T-cell (primary cell): ENCODE data around the gene KHK. TPM values are rescaled to one million over a fixed set of nuclear protein-coding genes. Genes with fewer than 3 reads are reported as not detected.

Source experiments
- ATAC-seq, 4 experiments: fragments of 200-7000 bp in 3 of 4; fragments of 150-1000 bp in 1 of 4; cut with Tn5 transposase; replicated peaks in 1 of 4; 1 replicate in 3 of 4; 2 replicates in 1 of 4; pipeline ENCODE4 v1.10.0; 2021; ENCODE audit warnings: moderate library complexity in 3 of 4, mild to moderate bottlenecking in 2 of 4, moderate number of reproducible peaks in 1 of 4
- CTCF ChIA-PET, 2 donors: fragments of 300-600 bp; sonication (Branson Sonifier 250); formaldehyde crosslinking; loops; one replicate each; lab custom pipeline; 2022; ENCODE audit warnings: antibody characterized with exemption in 2 of 2; lab: Charles Lee
- POLR2A ChIA-PET, 2 donors: fragments of 300-600 bp; sonication (Branson Sonifier 250); formaldehyde crosslinking; loops; one replicate each; lab custom pipeline; 2022; ENCODE audit warnings: antibody characterized with exemption in 2 of 2; lab: Charles Lee
- DNase-seq, 35 experiments: peaks; one replicate each; pipeline versions ENCODE4 v3.0.0 to v3.0.0-alpha.2; 2013 to 2023
- H3K27ac ChIP-seq: one replicate; pipeline ENCODE4 v1.5.1; 2013; ENCODE audit warnings: low read length
- H3K27me3 ChIP-seq, 2 experiments: replicated peaks in 1 of 2; 1 replicate in 1 of 2; 2 replicates in 1 of 2; pipeline versions ENCODE4 v1.6.1 to v1.7.0; 2013; ENCODE audit warnings: low read length in 1 of 2, mixed read lengths in 1 of 2; ENCODE audit not compliant: control insufficient read depth in 2 of 2, insufficient read depth in 2 of 2; ENCODE audit errors: extremely low read depth in 1 of 2
- H3K36me3 ChIP-seq, 2 donors: 1 replicate in 1 of 2; 2 replicates in 1 of 2; pipeline versions ENCODE4 v1.6.1 to v1.7.0; 2013; ENCODE audit warnings: low read length in 1 of 2; ENCODE audit not compliant: control insufficient read depth in 2 of 2, insufficient read depth in 1 of 2; ENCODE audit errors: extremely low read depth in 1 of 2
- H3K4me1 ChIP-seq, 2 experiments: 1 replicate in 1 of 2; 2 replicates in 1 of 2; pipeline versions ENCODE4 v1.6.1 to v1.7.0; 2013; ENCODE audit warnings: low read length in 2 of 2, mixed read lengths in 1 of 2; ENCODE audit not compliant: insufficient read depth in 2 of 2, control insufficient read depth in 1 of 2; ENCODE audit errors: extremely low read depth in 1 of 2
- H3K4me3 ChIP-seq, 2 donors: 1 replicate in 1 of 2; 2 replicates in 1 of 2; pipeline versions ENCODE4 v1.5.1 to v1.7.0; 2013; ENCODE audit warnings: mild to moderate bottlenecking in 2 of 2, low read length in 1 of 2, moderate library complexity in 1 of 2; ENCODE audit not compliant: control insufficient read depth in 1 of 2; ENCODE audit errors: extremely low read depth in 1 of 2
- H3K9me3 ChIP-seq: 2 replicates; pipeline ENCODE4 v1.7.0; 2013
- H3K27ac Mint-ChIP-seq, 2 donors: one replicate each; pipeline ENCODE4 v1.8.0; 2020 to 2021; ENCODE audit warnings: mild to moderate bottlenecking in 2 of 2, mixed read lengths in 2 of 2
- H3K27me3 Mint-ChIP-seq, 2 donors: one replicate each; pipeline ENCODE4 v1.8.0; 2021 to 2022; ENCODE audit warnings: mixed read lengths in 2 of 2
- H3K36me3 Mint-ChIP-seq: one replicate; pipeline ENCODE4 v1.8.0; 2021; ENCODE audit warnings: mixed read lengths
- H3K4me1 Mint-ChIP-seq, 3 donors: one replicate each; pipeline ENCODE4 v1.8.0; 2020 to 2022; ENCODE audit warnings: mixed read lengths in 3 of 3, mild to moderate bottlenecking in 1 of 3
- H3K4me3 Mint-ChIP-seq, 3 donors: one replicate each; pipeline ENCODE4 v1.8.0; 2020 to 2022; ENCODE audit warnings: mild to moderate bottlenecking in 3 of 3, mixed read lengths in 3 of 3, moderate library complexity in 3 of 3
- H3K9me3 Mint-ChIP-seq, 3 donors: one replicate each; pipeline ENCODE4 v1.8.0; 2020 to 2022; ENCODE audit warnings: mixed read lengths in 3 of 3
- WGBS: methylation state at CpG from one replicate; pipeline ENCODE4 v1.1.5; 2013; ENCODE audit warnings: missing lambda C conversion rate; ENCODE audit not compliant: insufficient coverage; 5-methylcytosine and 5-hydroxymethylcytosine counted together
- total RNA-seq, 35 experiments: library from RNA in 6 of 35; stranded (reverse) in 6 of 35; fragments of 120-200 nt in 1 of 35; gene quantifications; one replicate each; pipeline versions ENCODE4 v1.2.1 to v1.2.4 and lab custom pipeline; 2013 to 2026

The KHK gene
- total RNA-seq, 5 donors from 2014 or later (not counting 1 experiment from before 2014, with no cell fraction given): 3.7 to 9.1 (median 6.7) TPM

DNA sequence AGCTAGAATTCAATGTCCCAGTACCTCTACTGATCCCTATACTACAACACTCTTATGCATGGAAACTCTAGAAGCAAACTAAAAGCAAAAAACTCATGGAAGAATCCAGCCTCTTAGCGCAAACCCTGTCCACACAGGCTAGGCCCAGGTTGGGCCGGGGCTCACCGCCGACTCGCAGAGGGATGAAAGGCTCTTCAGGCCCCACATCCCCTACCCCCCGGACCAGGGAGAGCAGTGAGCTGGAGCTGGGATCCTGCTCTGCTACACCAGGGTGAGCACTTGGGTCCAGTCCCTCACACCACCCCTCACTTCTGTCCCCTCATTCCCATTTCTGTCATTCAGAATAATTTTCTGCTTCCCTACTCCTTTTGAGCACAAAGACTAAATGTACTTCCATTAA is 17.1 kb upstream of the KHK start:
- peak overlapping the region; percentile 60 to 96 (median 89) for H3K4me3 Mint-ChIP-seq
- Histone ChIP-seq H3K9me3 (no peaks in the 10 kb centered on the region), H3K27ac (no peak overlapping the region), H3K27me3 (no peaks in the 10 kb centered on the region), H3K36me3 (peaks cover 9 to 31% of the 10 kb centered on the region in 2 donors), H3K4me1 (peaks cover 12 to 46% of the 10 kb centered on the region in 2 experiments), H3K4me3 (no peak overlapping the region)
- 96% methylated on average over 6 of the region's 6 CpGs for WGBS
- H3K27ac Mint-ChIP-seq: peak overlapping the region; percentile 57 to 80
- DNase-seq (no peak), ATAC-seq (no peak)
- no peaks in the 10 kb centered on the region for H3K9me3 Mint-ChIP-seq
- H3K36me3 Mint-ChIP-seq: peaks cover 21% of the 10 kb centered on the region
- ChIA-PET POLR2A (interaction anchor here in 1 of 2 donors (0.6 kb wide), 1 partner anchor 57 kb away, joined by 9 read pairs; no protein-coding TSS in a partner anchor), CTCF (no interaction called here)
- H3K4me1 Mint-ChIP-seq: peaks cover 62 to 70% (median 67%) of the 10 kb centered on the region in 3 donors
- H3K27me3 Mint-ChIP-seq: no peaks in the 10 kb centered on the region

DNA sequence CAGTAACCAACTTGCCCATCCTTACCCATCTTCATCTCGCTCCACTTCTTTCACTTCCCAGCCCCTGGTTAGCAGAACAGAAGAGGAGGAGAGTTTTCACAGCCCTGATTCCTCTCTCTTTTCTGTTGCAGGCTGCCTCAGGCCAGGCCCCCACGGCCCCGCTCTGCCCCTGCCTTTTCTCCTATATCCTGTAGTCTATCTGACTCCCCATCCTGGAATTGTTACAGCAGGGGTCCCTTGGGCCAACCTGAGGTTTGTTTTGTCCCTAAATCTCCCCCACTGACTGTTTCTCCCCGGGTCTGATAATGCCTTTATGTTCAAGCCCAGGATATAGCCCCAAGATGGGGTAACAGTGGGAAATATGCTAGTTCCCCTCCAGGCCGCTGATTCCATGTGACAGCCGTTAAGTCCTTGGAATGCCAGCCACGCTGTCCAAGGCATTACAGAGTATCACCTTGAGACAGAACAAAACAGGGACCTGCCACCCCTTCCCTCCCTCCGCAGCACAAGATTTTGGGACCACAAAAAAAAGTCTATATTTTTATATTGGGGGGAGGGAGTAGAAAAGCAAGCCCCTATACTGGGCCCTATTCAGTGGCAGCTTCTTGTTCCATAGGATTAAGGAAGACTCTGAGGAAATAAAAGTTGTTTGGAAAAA is 16.5 kb upstream of the KHK start:
- Histone ChIP-seq H3K4me1 (peaks cover 17 to 53% of the 10 kb centered on the region in 2 experiments), H3K27me3 (no peaks in the 10 kb centered on the region), H3K4me3 (peak overlapping the region; percentile 10 to 93), H3K36me3 (peaks cover 9 to 30% of the 10 kb centered on the region in 2 donors), H3K27ac (peak overlapping the region; percentile 78), H3K9me3 (no peaks in the 10 kb centered on the region)
- DNase-seq (no peak), ATAC-seq (no peak)
- no CpG with 5 or more reads among the region's 8 CpGs for WGBS
- H3K9me3 Mint-ChIP-seq: no peaks in the 10 kb centered on the region
- ChIA-PET POLR2A (interaction anchor here in 1 of 2 donors (0.9 kb wide), 1 partner anchor 15 kb away, joined by 3 read pairs; no protein-coding TSS in a partner anchor), CTCF (interaction anchor here in 1 of 2 donors (0.7 kb wide), 1 partner anchor 19 kb away, joined by 3 read pairs; no protein-coding TSS in a partner anchor)
- peak overlapping the region; percentile 80 to 96 for H3K27ac Mint-ChIP-seq
- H3K27me3 Mint-ChIP-seq: no peaks in the 10 kb centered on the region
- H3K36me3 Mint-ChIP-seq: peaks cover 21% of the 10 kb centered on the region
- H3K4me3 Mint-ChIP-seq: peak overlapping the region; percentile 89 to 96 (median 96)
- H3K4me1 Mint-ChIP-seq: peaks cover 67 to 76% (median 73%) of the 10 kb centered on the region in 3 donors

DNA sequence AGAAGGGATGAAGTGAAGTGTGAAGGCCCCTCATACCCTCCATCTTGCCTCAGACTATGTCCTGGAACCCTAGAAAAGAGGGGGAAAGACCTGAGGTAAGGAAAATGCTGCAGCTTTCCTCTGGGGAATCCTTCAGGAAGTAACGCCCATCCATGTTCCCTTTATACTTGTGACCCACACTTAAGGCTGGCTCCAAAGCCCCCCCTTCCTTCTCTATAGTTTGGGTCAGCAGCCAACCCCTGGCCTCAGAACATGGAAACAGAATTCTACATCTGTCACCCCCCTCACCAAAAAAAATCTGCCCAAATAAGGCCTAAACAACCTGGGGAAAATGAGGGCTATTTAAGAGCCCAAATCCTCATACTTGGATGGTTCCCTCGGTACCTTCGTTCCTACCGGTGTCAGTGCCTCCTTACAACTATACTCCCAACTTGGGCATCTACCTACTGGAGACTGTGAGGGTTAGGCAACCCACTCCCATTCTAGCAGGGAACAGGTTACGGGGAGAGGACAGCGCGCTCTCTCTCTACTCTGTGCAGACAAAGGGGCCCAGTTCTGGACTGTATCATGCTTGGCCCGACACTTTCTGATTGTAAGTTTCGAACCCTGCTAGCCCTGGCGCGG is 15.8 kb upstream of the KHK start:
- 0% methylated on average over 10 of the region's 11 CpGs for WGBS
- Histone ChIP-seq H3K4me3 (peak overlapping the region; percentile 91 to 93), H3K27me3 (no peaks in the 10 kb centered on the region), H3K36me3 (peaks cover 9 to 26% of the 10 kb centered on the region in 2 donors), H3K27ac (peak overlapping the region; percentile 78), H3K4me1 (peaks cover 20 to 59% of the 10 kb centered on the region in 2 experiments), H3K9me3 (no peaks in the 10 kb centered on the region)
- peaks cover 18% of the 10 kb centered on the region for H3K36me3 Mint-ChIP-seq
- peaks cover 68 to 78% (median 76%) of the 10 kb centered on the region in 3 donors for H3K4me1 Mint-ChIP-seq
- CTCF ChIA-PET: interaction anchor here in 1 of 2 donors (0.7 to 1.8 kb wide), 4 partner anchors 10 to 20 kb away, joined by 3 to 9 read pairs (median 6); partner anchors contain the start of genes AGBL5 and KHK
- no peaks in the 10 kb centered on the region for H3K9me3 Mint-ChIP-seq
- peak overlapping the region; percentile 89 to 96 (median 96) for H3K4me3 Mint-ChIP-seq
- H3K27me3 Mint-ChIP-seq: no peaks in the 10 kb centered on the region
- ATAC-seq (no peak), DNase-seq (no peak)
- POLR2A ChIA-PET: interaction anchor here (0.6 to 1.1 kb wide), 5 partner anchors 16 to 1795 kb away, joined by 3 to 12 read pairs (median 4); partner anchors contain the start of gene AGBL5 (in 1 of the 2)
- peak overlapping the region; percentile 96 for H3K27ac Mint-ChIP-seq

DNA sequence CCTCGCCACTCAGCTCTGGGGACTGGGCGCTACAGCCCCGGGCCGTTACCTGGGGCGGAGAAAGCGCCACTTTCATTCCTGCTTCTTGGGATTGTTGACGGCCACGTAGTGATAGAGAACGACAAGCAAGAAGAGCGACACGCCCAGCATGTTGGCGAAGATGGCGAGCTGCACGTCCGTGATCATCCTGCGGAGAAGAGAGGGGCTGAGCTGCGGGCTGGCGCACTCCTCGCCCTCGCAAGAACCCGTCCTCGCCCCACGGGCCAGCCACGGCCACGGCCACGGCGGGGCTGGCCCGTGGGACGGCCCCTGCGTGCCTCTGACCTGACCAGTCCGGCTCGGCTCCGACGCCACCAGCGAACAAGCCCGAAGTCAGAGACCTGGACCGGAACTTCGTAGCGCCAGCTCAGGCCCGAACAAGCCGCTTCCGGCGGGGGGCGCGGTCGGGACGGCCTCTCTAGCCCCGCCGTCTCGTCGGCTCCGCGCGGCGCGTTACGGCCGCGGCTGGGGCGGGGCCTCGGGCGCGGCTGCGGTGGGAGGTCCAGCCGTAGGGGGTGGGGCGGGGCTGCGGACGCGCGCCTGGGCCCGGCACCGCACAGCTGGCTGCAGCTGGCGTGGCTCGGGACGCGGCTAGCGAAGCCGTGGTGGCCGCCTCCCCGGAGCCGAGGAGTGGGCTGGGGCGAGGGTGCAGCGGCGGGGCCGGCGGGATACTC is 15.1 kb upstream of the KHK start, which contains the start of gene OST4:
OST4 (minus strand) TSS at position 378 of the 713 bp plus-strand sequence.
- H3K27ac ChIP-seq: peak within 1 kb of the TSS; percentile 78
- Mint-ChIP-seq H3K4me3 (peak within 1 kb of the TSS; percentile 89 to 96 (median 96)), H3K4me1 (peaks cover 68 to 80% (median 76%) of the 10 kb centered on the region in 3 donors), H3K36me3 (peaks cover 14% of the 10 kb centered on the region), H3K9me3 (no peaks in the 10 kb centered on the region), H3K27me3 (no peaks in the 10 kb centered on the region), H3K27ac (peak within 1 kb of the TSS; percentile 96)
- ChIA-PET POLR2A (interaction anchor here (0.6 to 1.1 kb wide), 5 partner anchors 19 to 1795 kb away, joined by 3 to 12 read pairs (median 4); partner anchors contain the start of gene AGBL5 (in 1 of the 2)), CTCF (interaction anchor here in 1 of 2 donors (0.9 to 1.8 kb wide), 3 partner anchors 10 to 20 kb away, joined by 3 to 9 read pairs (median 8); partner anchors contain the start of genes AGBL5 and KHK)
- DNase-seq (peak; percentile 76 to 93 (median 83)), ATAC-seq (peak; percentile 91 to 96 (median 94))
- H3K36me3 ChIP-seq: peaks cover 9 to 26% of the 10 kb centered on the region in 2 donors
- peaks cover 22 to 62% of the 10 kb centered on the region in 2 experiments for H3K4me1 ChIP-seq
- no peaks in the 10 kb centered on the region for H3K27me3 ChIP-seq
- peak within 1 kb of the TSS; percentile 91 to 93 for H3K4me3 ChIP-seq
- under 1% methylated on average over 86 of the region's 86 CpGs for WGBS
- no peaks in the 10 kb centered on the region for H3K9me3 ChIP-seq

GRCh38 chr2:27071990-27072830 is 14.4 kb upstream of the KHK start:
- ATAC-seq (peak in 3 of 4 experiments; percentile 16 to 29 (median 29)), DNase-seq (peak in 5 of 35 experiments; percentile 15 to 51 (median 21))
- Histone ChIP-seq H3K9me3 (no peaks in the 10 kb centered on the region), H3K4me1 (peaks cover 22 to 62% of the 10 kb centered on the region in 2 experiments), H3K27me3 (no peaks in the 10 kb centered on the region), H3K4me3 (peak overlapping the region; percentile 57 to 91), H3K36me3 (peaks cover 9 to 26% of the 10 kb centered on the region in 2 donors), H3K27ac (peak overlapping the region; percentile 59)
- H3K36me3 Mint-ChIP-seq: peaks cover 13% of the 10 kb centered on the region
- H3K27me3 Mint-ChIP-seq: no peaks in the 10 kb centered on the region
- WGBS: 17% methylated on average over 8 of the region's 34 CpGs
- POLR2A ChIA-PET: interaction anchor here in 1 of 2 donors (0.7 to 1.1 kb wide), 2 partner anchors 21 to 38 kb away, joined by 3 to 12 read pairs; partner anchors contain the start of gene AGBL5
- peaks cover 67 to 82% (median 75%) of the 10 kb centered on the region in 3 donors for H3K4me1 Mint-ChIP-seq
- peak overlapping the region; percentile 91 for H3K27ac Mint-ChIP-seq
- peak overlapping the region; percentile 73 to 89 (median 75) for H3K4me3 Mint-ChIP-seq
- CTCF ChIA-PET: interaction anchor here in 1 of 2 donors (1.2 to 1.8 kb wide), 2 partner anchors 9 to 22 kb away, joined by 3 to 9 read pairs; no protein-coding TSS in a partner anchor
- H3K9me3 Mint-ChIP-seq: no peaks in the 10 kb centered on the region
